BJ (cell line): Measurements from ENCODE around the gene BTD. TPM values are rescaled to one million over a fixed set of nuclear protein-coding genes. Genes with fewer than 3 reads are reported as not detected.
A peak's percentile ranks its signal among the peaks of the same experiment; 100 is the strongest.

Experiments used
- CTCF ChIA-PET: fragments of 350-600 bp; formaldehyde crosslinking; extraction: SDS; loops from one replicate; lab custom pipeline; 2021; ENCODE audit warnings: antibody characterized with exemption, inconsistent platforms; lab: Yijun Ruan, JAX
- POLR2A ChIA-PET: fragments of 300-600 bp; sonication (Branson Sonifier 250); formaldehyde crosslinking; extraction: SDS; loops from one replicate; lab custom pipeline; 2021; ENCODE audit warnings: antibody characterized with exemption; lab: Charles Lee
- DNase-seq: peaks from one replicate; pipeline ENCODE4 v3.0.0-alpha.2; 2011; ENCODE audit warnings: low read depth
- H3K27me3 ChIP-seq: 2 replicates; pipeline ENCODE4 v1.6.0; 2011; ENCODE audit warnings: low read length; ENCODE audit not compliant: control insufficient read depth, insufficient read depth
- H3K36me3 ChIP-seq: 2 replicates; pipeline ENCODE4 v1.5.1; 2011; ENCODE audit warnings: low read length; ENCODE audit not compliant: control insufficient read depth, insufficient read depth
- H3K4me3 ChIP-seq: 2 replicates; pipeline ENCODE4 v1.5.1; 2011; ENCODE audit warnings: low read depth, mild to moderate bottlenecking, control low read depth, low read length
- polyA plus RNA-seq: library from polyadenylated mRNA; depleted of rRNA; stranded (reverse); fragments of >200 nt; gene quantifications from 2 replicates; pipeline ENCODE4 v1.2.3, GENCODE V29; 2011
- TF ChIP-seq, protein P1 (sequence below): IDR thresholded peaks from 2 replicates; pipeline ENCODE4 v1.5.1; 2011; ENCODE audit warnings: low read depth, mild to moderate bottlenecking, control low read depth, inconsistent platforms, low read length, moderate library complexity; ENCODE audit not compliant: insufficient read depth

BTD gene
- polyA plus RNA-seq, 1 experiment: 24.8 TPM

DNA sequence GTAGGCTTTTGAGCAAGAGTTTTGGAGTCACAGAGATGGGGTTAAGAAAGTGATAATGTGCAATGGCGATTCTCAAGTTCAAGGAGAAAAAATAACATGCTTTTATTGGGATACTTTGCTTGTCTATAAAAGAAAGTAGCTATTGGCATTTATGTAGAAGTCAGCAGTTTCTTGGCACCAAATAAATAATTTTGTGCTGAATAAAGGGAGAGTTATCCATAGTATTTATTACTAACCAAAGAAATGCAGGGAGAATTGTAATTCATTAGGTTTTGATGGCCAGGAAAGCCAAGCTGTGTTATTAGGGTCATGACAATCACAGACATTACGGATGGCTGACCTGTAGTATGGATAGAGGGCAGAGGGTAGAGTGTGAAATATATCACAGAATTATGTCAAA lies 33.1 kb downstream of the BTD start:
- no peaks in the 10 kb centered on the region for H3K27me3 ChIP-seq
- TF ChIP-seq, protein P1, sequence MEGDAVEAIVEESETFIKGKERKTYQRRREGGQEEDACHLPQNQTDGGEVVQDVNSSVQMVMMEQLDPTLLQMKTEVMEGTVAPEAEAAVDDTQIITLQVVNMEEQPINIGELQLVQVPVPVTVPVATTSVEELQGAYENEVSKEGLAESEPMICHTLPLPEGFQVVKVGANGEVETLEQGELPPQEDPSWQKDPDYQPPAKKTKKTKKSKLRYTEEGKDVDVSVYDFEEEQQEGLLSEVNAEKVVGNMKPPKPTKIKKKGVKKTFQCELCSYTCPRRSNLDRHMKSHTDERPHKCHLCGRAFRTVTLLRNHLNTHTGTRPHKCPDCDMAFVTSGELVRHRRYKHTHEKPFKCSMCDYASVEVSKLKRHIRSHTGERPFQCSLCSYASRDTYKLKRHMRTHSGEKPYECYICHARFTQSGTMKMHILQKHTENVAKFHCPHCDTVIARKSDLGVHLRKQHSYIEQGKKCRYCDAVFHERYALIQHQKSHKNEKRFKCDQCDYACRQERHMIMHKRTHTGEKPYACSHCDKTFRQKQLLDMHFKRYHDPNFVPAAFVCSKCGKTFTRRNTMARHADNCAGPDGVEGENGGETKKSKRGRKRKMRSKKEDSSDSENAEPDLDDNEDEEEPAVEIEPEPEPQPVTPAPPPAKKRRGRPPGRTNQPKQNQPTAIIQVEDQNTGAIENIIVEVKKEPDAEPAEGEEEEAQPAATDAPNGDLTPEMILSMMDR: no peak
- ChIA-PET POLR2A (interaction anchor here (0.6 to 1.2 kb wide), 3 partner anchors 11 to 163 kb away, joined by 3 to 7 read pairs (median 3); partner anchors contain the start of gene ANKRD28), CTCF (interaction anchor here (1.0 to 7.9 kb wide), 6 partner anchors 11 to 630 kb away, joined by 3 to 57 read pairs (median 4); partner anchors contain the start of genes ANKRD28 and DPH3)
- H3K36me3 ChIP-seq: no peaks in the 10 kb centered on the region
- no peak overlapping the region for H3K4me3 ChIP-seq
- peak; percentile 34 for DNase-seq

DNA sequence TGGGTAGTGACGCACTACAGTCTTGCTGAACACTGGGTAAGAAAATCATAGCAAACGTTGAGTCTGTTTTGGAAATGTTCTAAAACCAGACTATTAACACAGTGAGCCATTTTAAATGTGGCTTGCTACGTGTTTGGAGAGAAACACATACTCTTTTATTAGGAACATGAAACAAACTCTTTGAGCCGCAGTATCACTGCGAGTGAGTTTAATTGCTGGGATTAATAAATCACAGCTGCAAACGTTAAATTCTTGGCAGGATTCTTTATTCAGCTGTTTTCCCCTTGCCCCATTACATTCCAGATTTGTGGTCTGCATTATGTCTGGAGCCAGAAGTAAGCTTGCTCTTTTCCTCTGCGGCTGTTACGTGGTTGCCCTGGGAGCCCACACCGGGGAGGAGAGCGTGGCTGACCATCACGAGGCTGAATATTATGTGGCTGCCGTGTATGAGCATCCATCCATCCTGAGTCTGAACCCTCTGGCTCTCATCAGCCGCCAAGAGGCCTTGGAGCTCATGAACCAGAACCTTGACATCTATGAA lies 33.6 kb downstream of the BTD start:
- H3K36me3 ChIP-seq: no peaks in the 10 kb centered on the region
- POLR2A ChIA-PET: interaction anchor here (0.5 to 1.2 kb wide), 4 partner anchors 11 to 163 kb away, joined by 3 to 7 read pairs (median 3); partner anchors contain the start of gene ANKRD28
- H3K27me3 ChIP-seq: no peaks in the 10 kb centered on the region
- CTCF ChIA-PET: interaction anchor here (1.0 to 7.9 kb wide), 7 partner anchors 11 to 629 kb away, joined by 3 to 57 read pairs (median 4); partner anchors contain the start of genes ANKRD28 and DPH3
- DNase-seq: peak; percentile 95
- H3K4me3 ChIP-seq: no peak overlapping the region
- TF ChIP-seq, protein P1: no peak

DNA sequence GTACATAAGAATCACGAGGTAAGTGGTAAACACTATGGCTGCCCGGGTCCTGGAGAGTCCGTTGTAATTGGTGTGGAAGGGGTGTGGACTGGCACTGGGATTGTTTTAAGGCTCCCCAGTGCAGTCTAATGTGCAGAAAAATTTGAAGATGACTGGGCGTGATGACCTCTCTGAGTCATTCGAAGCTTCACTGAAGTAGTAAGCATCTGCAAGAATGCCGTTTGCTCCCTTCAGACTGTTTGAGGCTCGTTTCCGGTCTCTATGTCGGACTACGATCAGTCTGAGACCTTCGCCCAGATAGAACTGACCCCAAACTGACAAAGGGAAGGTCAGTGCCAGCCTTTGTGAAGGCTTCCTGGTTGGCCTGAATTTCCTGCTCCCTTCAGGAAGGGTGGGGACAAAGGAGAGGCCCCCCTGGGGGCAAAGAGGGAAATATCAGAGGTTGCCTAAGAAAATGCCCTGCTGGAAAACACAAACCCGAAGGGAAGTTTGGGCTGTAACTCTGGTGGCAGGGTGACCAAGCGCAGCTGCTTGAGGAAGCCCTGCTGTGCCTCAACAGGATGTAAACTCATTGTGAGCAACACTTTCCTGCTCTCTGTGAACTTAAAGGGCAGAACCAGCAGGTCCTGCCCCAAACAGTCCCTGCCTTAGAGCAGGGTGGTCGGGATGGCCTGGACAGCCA lies 34.6 kb downstream of the BTD start:
- POLR2A ChIA-PET: interaction anchor here (0.7 kb wide), 1 partner anchor 160 kb away, joined by 3 read pairs; no protein-coding TSS in a partner anchor
- CTCF ChIA-PET: interaction anchor here (0.7 to 7.9 kb wide), 7 partner anchors 9 to 176 kb away, joined by 3 to 57 read pairs (median 3); no protein-coding TSS in a partner anchor
- no peaks in the 10 kb centered on the region for H3K27me3 ChIP-seq

DNA sequence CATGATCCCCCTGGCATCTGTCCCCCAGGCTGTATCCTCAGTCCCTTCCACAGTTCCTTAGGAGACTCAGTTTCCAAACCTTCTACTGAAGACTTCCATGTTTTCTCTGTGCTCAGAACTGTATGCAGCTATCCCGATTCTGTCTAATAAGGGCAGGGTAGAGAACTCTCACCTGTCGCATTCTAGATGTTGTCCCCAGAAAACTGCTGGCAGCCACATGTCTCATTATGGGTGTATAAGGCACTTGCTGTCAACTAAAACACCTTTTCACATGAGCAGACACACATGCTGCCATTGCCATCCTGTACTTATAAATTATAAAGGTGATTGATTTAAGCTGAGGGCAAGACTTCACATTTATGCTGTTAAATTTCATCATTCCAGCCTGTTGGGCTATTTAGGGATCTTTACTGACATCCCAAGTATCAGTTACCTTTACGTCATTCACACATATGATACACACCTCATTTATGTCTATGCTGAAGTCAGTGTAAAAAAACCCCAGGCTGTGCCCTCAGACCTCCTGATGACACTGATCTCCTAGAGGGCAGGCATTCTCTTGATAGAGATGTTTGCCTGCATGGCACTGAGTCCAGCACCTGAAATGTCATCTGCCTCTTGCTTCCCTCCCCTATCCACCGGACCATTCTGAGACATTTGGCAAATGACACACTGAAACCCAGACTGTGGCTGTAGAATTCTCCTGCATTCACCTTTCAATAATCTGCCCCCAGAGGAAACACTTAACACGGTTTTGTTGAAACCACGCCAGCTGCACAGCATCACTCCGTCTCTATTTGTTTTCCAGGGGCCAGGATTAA lies 35.8 kb downstream of the BTD start:
- CTCF ChIA-PET: interaction anchor here (1.1 kb wide), 1 partner anchor 10 kb away, joined by 3 read pairs; no protein-coding TSS in a partner anchor
- Histone ChIP-seq H3K4me3 (no peak overlapping the region), H3K27me3 (no peaks in the 10 kb centered on the region), H3K36me3 (no peaks in the 10 kb centered on the region)
- POLR2A ChIA-PET: interaction anchor here (0.6 kb wide), 1 partner anchor 45 kb away, joined by 4 read pairs; no protein-coding TSS in a partner anchor
- no peak for DNase-seq
- TF ChIP-seq, protein P1: no peak

More for the DNA sequence above, 34.6 kb downstream of the BTD start:
- Histone ChIP-seq H3K36me3 (no peaks in the 10 kb centered on the region), H3K4me3 (no peak overlapping the region)
- peak; percentile 82 for DNase-seq
- TF ChIP-seq, protein P1: no peak
